ENCODE measurements around the gene YWHAB.

DNA sequence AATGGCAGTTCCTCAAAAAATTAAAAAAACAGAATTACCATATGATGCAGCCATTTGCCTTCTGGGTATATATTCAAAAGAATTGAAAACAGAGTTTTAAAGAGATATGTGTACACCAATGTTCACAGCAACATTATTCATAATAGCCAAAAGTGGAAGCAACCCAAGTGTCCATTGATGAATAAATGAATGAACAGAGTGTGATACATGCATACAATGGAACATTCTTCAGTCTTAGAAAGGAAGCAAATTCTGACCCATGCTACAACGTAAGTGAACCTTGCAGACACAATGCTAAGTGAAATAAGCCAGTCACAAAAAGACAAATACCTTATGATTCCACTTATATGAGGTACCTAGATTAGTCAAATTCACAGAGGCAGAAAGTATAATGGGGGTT is 34.7 kb upstream of the YWHAB start:
- TF ChIP-seq, protein P1, sequence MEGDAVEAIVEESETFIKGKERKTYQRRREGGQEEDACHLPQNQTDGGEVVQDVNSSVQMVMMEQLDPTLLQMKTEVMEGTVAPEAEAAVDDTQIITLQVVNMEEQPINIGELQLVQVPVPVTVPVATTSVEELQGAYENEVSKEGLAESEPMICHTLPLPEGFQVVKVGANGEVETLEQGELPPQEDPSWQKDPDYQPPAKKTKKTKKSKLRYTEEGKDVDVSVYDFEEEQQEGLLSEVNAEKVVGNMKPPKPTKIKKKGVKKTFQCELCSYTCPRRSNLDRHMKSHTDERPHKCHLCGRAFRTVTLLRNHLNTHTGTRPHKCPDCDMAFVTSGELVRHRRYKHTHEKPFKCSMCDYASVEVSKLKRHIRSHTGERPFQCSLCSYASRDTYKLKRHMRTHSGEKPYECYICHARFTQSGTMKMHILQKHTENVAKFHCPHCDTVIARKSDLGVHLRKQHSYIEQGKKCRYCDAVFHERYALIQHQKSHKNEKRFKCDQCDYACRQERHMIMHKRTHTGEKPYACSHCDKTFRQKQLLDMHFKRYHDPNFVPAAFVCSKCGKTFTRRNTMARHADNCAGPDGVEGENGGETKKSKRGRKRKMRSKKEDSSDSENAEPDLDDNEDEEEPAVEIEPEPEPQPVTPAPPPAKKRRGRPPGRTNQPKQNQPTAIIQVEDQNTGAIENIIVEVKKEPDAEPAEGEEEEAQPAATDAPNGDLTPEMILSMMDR (IDR thresholded peaks at IDR 0.05; ENCODE audit: insufficient read depth, low read length, poor library complexity, severe bottlenecking): no peak
- TF ChIP-seq EZH2phosphoT487 (conservative IDR thresholded peaks at IDR 0.05; ENCODE audit: low read length): no peak

Measured in SU-DHL-6 (cell line).